Fibroblast of skin of back (primary cell): Measurements from ENCODE around the gene NFKB1.

Experiments used
- DNase-seq: peaks from one replicate; pipeline ENCODE4 v3.0.0-alpha.2; 2013

Gene NFKB1

DNA sequence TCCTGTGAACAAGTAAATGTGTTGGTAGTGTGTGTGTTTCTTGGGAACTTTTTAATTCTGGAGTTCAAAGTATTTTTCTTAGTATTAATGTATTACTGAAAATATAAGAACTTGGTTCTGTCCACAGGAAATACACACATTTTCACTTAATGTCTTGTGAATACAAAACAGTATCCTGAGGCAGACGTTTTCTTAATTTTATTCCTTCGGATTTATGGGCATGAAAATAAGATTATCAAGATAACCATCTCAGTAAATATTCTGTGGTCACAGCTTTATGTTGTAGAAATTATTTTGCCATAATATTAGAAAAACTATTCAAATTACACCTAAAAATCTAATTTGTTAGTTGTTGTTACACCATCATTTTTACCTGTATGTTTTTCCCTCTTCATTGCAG is 29.8 kb downstream of the NFKB1 start:
- DNase-seq: no peak

DNA sequence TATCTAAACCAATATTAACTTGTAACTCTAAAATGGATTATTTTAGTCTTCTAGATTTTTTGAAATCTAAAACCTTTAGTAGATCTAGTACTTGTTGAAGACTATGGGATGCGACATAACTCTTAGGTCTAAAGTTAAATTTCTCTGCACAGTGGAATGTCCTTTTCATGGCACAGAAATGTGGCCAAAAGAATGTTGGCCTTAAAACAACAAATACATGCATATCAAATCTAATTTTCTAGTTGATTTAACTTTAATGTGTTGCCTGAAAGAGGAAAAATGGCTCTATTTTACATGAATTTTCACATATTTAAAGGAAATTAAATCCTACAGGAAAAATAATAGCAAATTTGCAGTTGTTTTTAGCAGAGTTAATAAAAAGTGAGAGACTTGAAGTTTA is 30.3 kb downstream of the NFKB1 start:
- peak; percentile 58 for DNase-seq

DNA sequence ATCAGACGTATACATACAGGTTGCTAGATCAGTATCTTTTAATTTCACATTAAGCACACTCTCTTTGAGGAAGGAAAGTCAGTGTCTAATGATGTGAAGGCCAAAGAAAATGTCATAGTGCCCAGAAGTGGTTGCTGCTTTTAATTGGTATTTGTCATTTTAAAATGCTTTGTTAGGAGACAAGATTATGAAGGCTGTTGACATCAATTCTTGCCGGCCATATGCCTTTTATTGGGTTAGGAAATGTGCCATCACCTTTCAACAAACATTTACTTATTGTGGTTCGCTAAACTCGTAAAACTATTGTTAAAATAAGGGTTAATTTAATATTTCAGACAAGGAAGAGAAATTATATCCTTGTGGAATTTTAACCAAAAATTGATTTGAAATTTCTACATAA is 32.2 kb downstream of the NFKB1 start:
- no peak for DNase-seq

DNA sequence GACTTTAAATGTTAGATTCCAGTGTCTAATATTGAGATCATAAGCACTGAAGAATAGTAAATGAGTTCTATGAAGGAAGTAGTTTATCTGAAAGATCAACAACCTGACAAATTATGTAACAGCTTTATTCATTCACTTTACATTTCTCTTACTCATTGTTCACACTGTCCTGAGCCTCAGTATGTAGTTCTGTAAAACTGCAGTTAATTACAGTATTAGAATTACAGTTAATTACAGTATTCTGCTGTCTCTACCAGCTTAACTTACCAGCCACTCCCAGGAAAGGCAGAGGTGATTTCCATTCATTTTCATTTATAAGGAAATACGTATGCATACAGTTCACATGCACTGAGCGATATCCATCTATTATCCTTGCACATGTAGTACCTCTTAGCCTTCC is 32.7 kb downstream of the NFKB1 start:
- no peak for DNase-seq

DNA sequence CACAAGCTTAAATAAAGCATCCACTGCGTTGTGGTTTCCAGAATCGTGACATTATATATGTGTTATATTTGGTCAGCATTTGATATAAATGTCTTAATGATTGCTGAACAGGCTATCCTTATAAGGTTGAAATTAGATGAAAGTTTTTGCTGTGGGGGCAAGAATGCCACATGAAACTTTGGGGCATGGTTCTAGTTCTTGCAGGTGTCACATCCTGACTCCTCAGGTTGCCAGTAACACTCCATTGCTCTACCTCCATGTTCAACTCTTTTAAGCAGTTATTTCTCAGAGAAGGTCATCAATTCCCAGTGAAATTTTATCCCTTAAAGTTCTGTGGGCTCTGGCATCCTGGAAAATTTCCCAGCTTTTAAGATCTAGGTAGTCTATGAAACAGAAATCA is 33.7 kb downstream of the NFKB1 start:
- DNase-seq: no peak

DNA sequence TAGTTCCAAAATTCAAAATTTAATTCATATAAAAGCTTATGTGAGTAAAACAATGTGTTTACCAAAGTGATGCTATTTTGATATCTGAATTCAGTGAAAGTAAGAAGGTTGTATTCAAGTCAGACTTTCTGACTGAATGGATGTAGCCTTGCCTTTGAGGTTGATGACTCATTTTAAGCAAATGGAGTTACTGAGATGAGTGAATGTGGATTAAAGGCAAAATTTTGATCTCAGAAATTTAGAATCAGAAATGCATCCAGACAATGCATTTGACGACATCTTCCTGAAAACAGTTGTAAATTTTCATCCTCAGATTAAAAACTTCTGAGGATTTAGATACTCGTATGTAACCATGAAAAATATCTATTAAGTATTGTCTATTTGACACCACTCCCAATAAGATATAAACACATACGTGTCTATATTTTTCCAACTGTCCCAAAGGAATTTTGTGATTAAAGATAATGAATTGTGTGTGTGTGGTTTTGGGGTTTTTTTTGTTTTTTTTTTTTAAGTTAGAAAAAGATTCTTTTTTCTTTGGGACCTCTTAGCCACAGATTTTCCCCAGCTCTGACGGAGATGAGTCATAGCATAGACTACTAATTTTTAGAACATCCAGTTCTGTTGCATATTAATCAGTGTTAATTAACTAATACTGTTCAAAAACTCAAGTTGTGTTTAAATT is 34.4 kb downstream of the NFKB1 start:
- peak; percentile 62 for DNase-seq

DNA sequence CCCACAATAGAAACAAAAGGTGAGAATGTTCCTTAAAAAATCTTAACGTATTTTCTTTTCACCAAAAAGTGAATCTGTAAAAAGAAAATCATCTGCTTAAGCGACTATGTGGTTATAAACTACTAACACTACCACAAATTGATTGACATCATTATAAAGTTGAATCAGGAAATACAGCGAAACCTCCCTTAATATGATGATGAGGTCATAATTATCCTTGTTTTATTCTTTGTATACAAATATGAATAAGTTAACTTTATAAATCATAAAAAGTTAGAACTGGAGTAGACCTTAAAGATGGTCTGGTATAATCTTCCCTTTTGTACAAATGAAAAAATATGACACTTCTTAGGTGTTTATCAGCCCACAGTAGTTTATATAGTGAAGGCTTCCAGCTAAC is 35.6 kb downstream of the NFKB1 start:
- DNase-seq: no peak

DNA sequence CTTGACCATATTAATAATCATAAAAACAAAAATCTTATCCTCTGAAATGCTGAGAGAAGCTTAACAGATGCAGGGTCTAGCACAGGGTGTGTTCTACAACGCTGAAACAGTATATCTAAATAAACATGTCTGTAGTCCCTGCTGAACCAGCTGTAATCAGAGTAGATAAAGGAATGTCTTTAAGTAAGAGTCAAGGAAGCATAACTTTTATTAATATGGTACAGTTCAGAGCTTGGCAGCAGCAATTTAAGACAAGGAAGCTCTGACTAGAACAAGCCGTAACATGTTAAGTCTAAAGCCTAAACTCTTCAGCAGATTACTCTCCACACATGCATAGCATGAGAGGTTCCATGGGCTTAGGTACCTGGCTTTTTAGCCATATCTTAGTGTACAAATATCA is 36.1 kb downstream of the NFKB1 start:
- no peak for DNase-seq

DNA sequence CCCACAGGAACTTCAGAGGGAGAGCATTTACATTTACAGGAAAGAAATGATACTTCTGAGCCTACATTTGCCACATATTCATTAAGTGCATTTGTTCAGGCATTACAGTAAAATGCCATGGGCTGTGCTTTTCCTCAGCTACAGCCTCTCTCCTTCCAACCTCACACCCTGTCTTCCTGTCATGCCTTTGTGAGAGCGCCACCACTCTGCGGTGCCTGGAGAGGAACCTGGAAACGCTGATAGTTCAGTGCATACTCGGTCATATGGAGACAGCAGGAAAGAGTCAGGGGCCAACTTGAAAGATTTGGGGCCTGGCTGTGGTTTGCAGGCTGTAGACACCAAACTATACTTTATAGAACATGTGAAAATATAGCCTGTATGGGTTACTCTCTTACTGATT is 40.5 kb downstream of the NFKB1 start:
- DNase-seq: no peak

DNA sequence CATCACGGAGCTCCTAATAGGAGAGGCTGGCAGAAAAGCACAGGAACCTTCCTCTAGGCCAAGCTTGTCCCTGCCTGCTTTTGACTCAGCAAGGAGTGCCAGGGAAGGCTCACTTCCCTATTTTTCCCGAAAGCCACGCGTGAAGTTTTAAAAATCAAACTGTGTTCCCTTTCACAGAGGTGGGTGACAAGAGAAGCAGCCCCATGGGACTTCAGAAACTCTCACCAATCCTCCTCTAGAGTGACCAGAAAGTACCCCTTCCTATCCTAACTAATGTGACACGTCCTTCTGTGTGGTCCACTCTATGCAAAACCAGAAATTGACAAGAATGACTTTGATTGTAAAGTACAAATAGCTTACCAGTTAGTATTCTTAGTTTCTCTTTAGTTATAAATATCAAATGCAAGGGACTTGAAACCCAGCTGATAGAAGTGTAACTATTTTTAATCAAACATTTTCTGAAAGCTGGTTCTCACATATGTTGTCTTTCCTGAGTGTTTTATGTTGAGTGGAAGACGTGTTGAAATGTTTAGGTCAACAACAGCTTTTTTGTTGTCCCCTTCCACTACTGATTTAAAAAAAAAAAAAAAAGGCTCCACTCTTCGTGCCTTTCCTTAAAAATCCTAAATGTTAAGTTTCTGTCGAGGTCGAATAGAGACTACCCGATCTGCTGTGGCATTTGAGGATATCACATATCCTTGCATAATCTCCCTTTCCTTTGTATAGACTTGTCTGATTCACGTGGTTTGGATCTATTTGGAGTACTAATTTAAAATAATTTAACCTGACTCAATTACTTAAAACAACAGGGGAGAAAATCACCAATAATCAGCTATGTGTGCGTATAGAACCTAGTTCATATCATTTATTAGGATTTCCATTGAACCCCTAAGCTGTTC is 42.1 kb downstream of the NFKB1 start:
- DNase-seq: no peak

DNA sequence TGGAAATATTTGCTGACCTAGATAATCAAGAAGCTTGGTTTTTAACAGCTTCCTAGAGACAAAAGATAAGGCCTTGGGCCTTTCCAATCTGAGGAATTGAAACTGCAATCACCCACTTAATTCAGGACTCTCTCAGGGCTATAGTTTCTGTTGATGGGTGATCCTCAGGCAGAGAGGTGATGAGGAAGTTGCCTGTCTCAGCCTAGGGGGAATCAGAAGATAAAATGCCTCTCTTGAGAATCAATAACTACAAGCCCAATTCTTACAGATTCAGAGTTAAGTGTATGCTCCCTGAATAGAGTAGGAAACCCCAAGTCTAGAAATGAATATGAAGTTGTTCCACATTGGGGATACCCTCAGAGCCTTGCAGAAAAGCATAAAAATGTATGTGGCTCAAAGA is 45.5 kb downstream of the NFKB1 start:
- DNase-seq: no peak

DNA sequence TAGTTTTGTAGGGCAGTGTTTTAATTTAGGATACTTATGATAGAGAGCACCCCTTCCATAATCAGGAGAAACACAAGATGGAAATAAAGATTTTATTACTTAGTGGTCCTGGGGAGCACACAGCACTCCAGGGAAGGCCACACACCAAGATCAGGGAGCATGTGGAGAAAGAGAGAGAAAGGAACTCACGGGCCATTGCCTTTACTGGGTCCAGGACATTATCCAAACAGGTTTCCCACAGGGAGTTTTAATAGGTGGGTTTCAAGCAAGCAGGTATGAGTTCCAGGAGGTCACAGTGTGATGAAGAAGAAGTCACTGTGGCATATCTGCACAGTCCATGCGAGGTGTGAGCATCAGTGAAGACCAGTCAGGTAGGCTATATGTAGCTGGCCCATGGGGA is 46.8 kb downstream of the NFKB1 start:
- DNase-seq: no peak

DNA sequence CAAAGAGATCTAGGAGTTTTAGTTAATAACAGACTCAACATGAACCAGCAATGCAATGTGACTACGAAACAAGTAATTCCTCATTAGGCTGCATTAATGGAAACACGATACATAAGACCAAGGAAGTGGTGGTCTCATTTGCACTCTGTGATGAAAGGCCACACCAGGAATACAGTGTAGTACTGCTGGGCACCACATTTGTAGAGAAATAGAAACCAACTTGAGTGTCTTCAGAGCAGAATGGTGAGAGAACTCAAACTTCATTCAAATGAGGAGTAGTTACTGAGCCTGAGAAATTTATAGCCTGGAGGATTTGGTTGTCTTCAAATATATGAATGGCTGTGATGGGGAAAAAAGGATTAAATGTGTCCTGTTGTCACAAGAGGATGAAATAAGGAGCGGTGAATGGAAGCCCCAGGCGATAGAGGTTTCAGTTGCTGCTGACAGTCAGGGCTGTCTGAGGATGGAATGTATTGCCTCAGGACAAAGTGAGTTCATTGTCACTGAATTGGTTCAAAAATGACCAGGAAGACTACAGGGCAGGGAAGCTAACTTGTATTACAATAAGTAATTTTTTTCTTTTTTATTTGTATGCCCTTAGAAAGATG is 50.9 kb downstream of the NFKB1 start:
- DNase-seq: no peak

DNA sequence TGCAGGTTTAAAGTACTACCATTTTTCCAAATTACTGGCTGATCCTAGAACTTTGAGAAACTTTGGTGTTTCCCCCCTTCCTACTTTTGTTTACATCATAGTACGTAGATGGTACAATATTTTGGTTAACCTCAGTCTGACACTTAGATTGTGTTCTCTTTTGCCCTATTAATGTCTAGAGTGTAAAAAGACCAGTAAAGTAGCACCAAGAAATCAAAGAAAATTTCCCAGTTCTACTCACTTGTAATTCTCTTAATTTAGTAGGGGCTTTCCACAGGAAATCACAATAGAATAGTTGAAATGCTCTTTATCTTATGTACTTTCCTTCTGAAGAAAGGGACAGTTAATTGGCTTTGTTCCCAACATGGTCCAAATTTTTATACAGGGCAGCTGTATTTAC is 51.6 kb downstream of the NFKB1 start:
- DNase-seq: no peak

DNA sequence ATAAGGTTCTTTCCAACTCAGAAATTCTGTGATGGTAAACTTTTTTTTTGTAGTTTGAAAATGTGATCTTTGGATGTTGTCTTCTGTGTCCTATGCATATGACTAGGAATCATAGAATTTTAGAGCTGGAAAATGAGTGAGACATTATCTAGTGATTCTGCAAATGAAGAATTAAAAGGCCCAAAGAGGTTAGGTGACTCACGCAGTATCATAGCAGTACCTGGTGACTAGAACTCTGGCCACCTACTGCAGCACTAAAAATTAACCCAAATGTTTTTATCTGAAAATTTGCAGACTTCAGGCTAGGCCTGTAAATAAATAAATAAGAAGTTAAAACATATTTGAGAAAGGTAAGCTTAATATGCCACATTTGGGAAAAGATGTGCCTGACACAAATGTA is 52.8 kb downstream of the NFKB1 start:
- no peak for DNase-seq

DNA sequence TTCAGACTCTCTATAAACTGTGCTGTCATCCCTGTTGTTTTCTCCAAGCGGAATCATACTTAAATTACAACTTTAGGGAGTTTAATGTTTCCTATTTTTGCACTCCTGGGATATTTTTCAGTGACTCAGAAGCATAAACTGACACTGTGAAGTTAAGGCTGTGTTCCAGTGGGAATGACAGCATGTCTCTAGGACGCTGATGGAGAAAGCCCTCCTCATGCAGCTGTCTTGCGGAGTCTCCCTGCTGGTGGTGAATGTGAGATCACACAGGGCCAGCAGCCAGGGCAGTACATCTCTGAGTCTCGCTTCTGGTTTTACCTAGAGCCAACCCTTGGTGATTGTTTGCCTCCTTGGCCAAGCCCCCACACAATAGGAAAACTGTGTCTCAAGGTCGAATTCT is 53.3 kb downstream of the NFKB1 start:
- DNase-seq: peak; percentile 50

DNA sequence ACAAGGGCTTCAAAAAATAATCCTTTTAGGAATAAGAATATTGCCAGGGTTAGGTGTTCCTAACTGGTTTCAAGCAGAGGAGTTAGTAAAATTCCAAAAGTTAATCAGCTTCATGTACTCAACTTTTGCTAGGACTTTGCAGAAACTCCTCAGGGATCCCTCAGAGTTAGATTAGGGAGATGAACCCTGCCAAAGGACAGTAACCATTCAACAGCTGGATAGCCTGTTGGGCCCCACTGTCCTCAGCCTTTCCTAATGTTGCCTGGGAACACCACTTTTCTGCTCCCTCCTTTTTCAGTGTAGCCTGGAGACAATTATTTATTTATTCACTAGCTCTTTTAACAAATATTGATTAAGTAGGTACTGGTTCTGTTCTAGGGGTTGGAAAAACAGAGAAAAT is 53.8 kb downstream of the NFKB1 start:
- DNase-seq: no peak

DNA sequence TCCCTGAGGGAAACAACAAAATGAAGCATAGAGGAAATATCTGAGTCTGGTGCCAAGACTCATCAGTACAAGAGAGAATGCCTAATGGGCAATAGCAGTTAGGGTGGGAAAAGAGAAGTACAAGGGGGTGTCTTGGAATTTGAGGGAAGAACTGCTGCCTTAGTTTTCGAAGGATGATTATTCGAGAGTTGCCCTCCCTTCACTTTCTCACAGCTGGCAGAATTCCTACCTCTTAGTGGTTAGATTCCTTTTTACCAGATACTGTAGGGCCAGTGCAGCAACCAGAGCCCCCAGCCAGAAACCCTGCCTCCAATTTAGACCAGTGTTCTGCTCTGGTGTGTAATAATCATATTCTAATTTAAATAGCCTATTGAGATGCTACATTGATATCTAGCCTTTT is 56.5 kb downstream of the NFKB1 start:
- no peak for DNase-seq

DNA sequence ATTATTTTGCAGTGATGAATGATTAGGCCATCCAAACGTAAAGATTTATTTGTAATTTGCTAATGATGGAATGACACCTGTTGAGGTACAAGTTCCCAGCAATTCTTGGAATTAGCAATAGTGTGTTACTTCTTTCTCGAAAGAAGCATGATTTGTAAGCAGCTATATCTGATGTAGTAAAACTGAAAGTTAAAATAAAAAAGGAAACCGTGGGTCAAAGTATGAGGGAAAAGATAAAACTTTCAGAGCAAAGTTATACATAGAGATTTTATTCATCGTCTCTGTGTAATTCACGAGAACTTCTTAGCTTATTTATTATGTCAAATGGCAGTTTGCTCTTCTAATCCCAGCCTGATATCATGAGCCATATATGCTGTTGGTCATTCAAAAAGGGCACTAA is 59.0 kb downstream of the NFKB1 start:
- no peak for DNase-seq

DNA sequence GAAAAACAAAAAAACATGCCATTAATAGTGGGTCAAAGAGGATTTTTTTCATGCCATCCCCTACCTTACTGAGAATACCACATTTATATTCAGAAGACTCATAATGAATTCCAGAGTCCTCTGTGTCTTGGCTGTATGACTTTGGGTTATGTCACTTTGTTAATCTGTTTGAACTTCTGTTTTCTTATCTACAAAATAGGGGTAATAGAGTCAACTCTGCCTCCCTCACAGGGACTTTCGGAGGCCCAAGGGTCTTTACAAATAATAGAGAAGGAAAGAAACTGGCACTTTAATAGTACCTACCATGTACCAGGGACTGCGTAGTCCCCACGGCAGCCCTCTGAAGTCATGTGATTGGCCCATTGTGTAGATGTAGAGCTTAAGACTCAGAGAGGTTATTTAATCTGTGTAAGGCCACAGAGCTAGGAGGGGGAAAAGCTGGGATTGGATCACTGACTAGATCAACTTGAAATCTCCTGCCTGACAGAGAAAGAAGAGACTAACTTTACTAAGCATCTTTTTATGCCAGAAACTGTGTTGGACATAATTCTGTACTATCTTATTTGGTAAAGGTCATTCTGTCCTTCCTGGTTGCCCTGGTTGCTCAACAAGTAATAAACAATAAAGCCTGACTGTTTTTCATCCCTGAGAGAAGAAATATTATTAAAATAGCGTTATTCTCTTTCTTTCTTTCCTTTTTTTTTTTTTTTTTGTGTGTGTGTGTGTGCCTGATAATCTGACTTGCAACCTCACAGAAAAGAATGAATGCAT is 59.6 kb downstream of the NFKB1 start:
- no peak for DNase-seq

DNA sequence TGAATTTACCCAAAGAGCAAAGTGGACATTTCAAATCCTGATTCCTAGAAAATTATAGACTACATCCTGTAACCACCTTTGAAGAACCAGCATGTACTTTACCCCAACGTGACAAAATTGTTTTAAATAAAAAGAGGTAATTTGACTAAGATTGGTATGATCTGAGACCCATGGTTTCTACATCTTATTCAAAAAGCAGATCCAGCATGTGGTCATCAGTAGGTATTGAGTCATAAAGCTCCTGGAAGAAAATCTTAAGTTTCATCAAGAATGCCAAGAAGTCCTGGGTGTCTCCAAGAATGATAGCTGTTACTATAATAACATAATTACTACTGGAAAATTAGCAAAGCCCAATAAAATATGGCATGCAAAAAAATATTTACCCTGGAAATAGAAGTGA is 61.8 kb downstream of the NFKB1 start:
- DNase-seq: no peak

DNA sequence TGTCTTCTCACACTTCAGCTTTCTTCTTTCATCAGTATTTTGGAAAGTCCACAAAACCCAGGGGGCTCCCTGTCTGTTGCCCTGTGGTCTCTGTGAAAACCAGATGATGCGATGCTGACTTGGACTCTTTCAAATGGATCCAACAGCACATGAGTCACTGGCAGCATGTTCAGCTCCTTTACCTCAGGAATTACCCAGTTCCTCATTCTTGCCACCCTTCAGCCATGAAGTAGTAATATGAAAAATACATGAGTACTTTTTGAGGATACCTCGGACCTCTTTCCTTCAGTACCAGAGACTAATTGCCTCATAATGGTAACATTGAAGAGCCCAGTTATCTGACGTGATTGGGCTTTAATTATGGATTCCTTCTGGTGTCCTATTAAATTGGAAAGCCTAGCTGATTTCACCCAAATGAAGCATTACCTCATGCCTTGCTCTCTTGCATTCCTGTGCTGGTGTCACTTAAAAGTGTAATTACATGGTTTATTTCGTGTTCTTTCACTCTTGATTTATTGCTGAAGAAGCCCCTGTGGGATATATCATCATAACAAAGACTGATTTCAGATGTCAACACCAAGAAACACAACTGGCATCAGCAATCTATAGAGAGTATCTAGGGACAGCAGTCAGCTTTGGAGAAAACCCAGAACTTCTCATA is 63.4 kb downstream of the NFKB1 start:
- DNase-seq: peak; percentile 68

DNA sequence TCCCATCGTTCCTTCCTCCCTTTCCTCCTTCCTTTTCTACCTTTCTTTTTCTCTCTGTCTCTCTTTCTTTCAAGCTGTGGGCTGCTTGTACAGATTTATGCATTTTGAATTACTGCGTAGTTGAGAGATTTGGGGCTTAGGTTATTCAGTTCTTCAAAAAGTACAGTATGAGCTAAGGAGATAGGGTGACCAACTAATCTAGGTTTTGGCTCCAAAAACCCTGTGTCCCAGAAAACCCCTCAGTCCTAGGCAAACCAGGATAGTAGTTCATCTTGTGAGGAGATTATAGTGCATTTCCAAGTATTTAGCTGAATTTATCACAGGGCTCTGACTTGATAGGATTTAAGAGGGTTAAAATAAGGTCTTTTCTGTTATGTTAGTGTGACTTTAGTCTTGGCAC is 64.5 kb downstream of the NFKB1 start:
- DNase-seq: no peak
